WTC11 (cell line): ENCODE results near the gene CACNA1A. TPM values are rescaled to one million over a fixed set of nuclear protein-coding genes. Genes with fewer than 3 reads are reported as not detected.
A peak's percentile ranks its signal among the peaks of the same experiment; 100 is the strongest.

ENCODE experiments used
- ATAC-seq: fragments of 200-7000 bp; cut with Tn5 transposase; 2 replicates; pipeline ENCODE4 v1.10.0; 2021; ENCODE audit warnings: mild to moderate bottlenecking, moderate library complexity
- CTCF ChIA-PET: fragments of 300-600 bp; sonication (Branson Sonifier 250); formaldehyde crosslinking; loops from one replicate; lab custom pipeline; 2021; ENCODE audit warnings: antibody characterized with exemption; lab: Charles Lee
- POLR2A ChIA-PET: fragments of 350-600 bp; sonication (Branson Sonifier 250); formaldehyde crosslinking; loops from one replicate; lab custom pipeline; 2021; ENCODE audit warnings: antibody characterized with exemption; lab: Charles Lee
- DNase-seq: peaks from one replicate; pipeline ENCODE4 v3.0.0; 2021; ENCODE audit warnings: low spot score
- H3K27ac Mint-ChIP-seq: 2 replicates; pipeline ENCODE4 v1.8.0; 2021; ENCODE audit warnings: mixed read lengths
- H3K27me3 Mint-ChIP-seq: 2 replicates; pipeline ENCODE4 v1.8.0; 2021; ENCODE audit warnings: low read depth, mild to moderate bottlenecking, moderate library complexity, mixed read lengths
- H3K36me3 Mint-ChIP-seq: 2 replicates; pipeline ENCODE4 v1.8.0; 2021; ENCODE audit warnings: mixed read lengths
- H3K4me1 Mint-ChIP-seq: 2 replicates; pipeline ENCODE4 v1.8.0; 2022; ENCODE audit warnings: mixed read lengths
- H3K4me3 Mint-ChIP-seq: 2 replicates; pipeline ENCODE4 v1.8.0; 2021; ENCODE audit warnings: mild to moderate bottlenecking, moderate library complexity, mixed read lengths
- H3K9me3 Mint-ChIP-seq: 2 replicates; pipeline ENCODE4 v1.8.0; 2021; ENCODE audit warnings: mixed read lengths
- CREB1 ChIP-seq: sonication (generic); formaldehyde crosslinking; IDR thresholded peaks from 2 replicates; pipeline ENCODE4 v1.8.0; 2023; ENCODE audit warnings: mild to moderate bottlenecking, missing genetic modification reagents
- JUN ChIP-seq: sonication (generic); formaldehyde crosslinking; IDR thresholded peaks from 2 replicates; pipeline ENCODE4 v1.8.0; 2023; ENCODE audit warnings: mild to moderate bottlenecking, missing genetic modification reagents
- RELA ChIP-seq: sonication (generic); formaldehyde crosslinking; IDR thresholded peaks from 2 replicates; pipeline ENCODE4 v1.8.1; 2022; ENCODE audit warnings: missing genetic modification reagents, mild to moderate bottlenecking, borderline replicate concordance
- SP1 ChIP-seq: sonication (generic); formaldehyde crosslinking; conservative IDR thresholded peaks from 2 replicates; pipeline ENCODE4 v1.8.1; 2022; ENCODE audit warnings: missing genetic modification reagents
- TCF7 ChIP-seq: sonication (generic); formaldehyde crosslinking; IDR thresholded peaks from 2 replicates; pipeline ENCODE4 v1.8.0; 2022; ENCODE audit warnings: mild to moderate bottlenecking, low read depth, missing genetic modification reagents, moderate library complexity
- TEAD4 ChIP-seq: sonication (generic); formaldehyde crosslinking; IDR thresholded peaks from 2 replicates; pipeline ENCODE4 v1.8.0; 2022; ENCODE audit warnings: mild to moderate bottlenecking, missing genetic modification reagents
- TP53 ChIP-seq: sonication (generic); formaldehyde crosslinking; IDR thresholded peaks from 2 replicates; pipeline ENCODE4 v1.8.1; 2023; ENCODE audit warnings: mild to moderate bottlenecking, missing genetic modification reagents
- ZNF138 ChIP-seq: sonication (generic); formaldehyde crosslinking; conservative IDR thresholded peaks from 2 replicates; pipeline ENCODE4 v1.8.1; 2022; ENCODE audit warnings: mild to moderate bottlenecking, moderate library complexity, missing genetic modification reagents
- ZNF671 ChIP-seq: fragments of 250-450 bp; sonication (Bioruptor Pico); IDR thresholded peaks from 2 replicates; pipeline ENCODE4 v1.8.0; 2021; ENCODE audit warnings: mild to moderate bottlenecking
- total RNA-seq: library from RNA; stranded (reverse); gene quantifications from 3 replicates; pipeline ENCODE4 v1.2.3, GENCODE V29; 2021
- TF ChIP-seq, protein P1 (sequence below): fragments of 250-450 bp; sonication (Bioruptor Pico); conservative IDR thresholded peaks from 2 replicates; pipeline ENCODE4 v1.9.0; 2021; ENCODE audit warnings: mild to moderate bottlenecking
- TF ChIP-seq, protein P2 (sequence below): sonication (generic); formaldehyde crosslinking; IDR thresholded peaks from 2 replicates; pipeline ENCODE4 v1.8.1; 2023; ENCODE audit warnings: mild to moderate bottlenecking, missing genetic modification reagents, moderate library complexity
- TF ChIP-seq, protein P3 (sequence below): fragments of 250-450 bp; sonication (Bioruptor Pico); IDR thresholded peaks from 2 replicates; pipeline ENCODE4 v1.9.0; 2021; ENCODE audit warnings: mild to moderate bottlenecking
- TF ChIP-seq, protein P4 (sequence below): fragments of 250-450 bp; sonication (Bioruptor Pico); IDR thresholded peaks from 2 replicates; pipeline ENCODE4 v1.8.0; 2021; ENCODE audit warnings: mild to moderate bottlenecking
- TF ChIP-seq, protein P5 (sequence below): sonication (generic); formaldehyde crosslinking; IDR thresholded peaks from 2 replicates; pipeline ENCODE4 v1.8.0; 2022; ENCODE audit warnings: mild to moderate bottlenecking, missing genetic modification reagents
- TF ChIP-seq, protein P6 (sequence below): fragments of 200-600 bp; IDR thresholded peaks from 2 replicates; pipeline ENCODE4 v1.8.0; 2022; ENCODE audit warnings: antibody characterized with exemption

CACNA1A gene
- total RNA-seq, 1 experiment from 2014 or later: 28.9 TPM

DNA sequence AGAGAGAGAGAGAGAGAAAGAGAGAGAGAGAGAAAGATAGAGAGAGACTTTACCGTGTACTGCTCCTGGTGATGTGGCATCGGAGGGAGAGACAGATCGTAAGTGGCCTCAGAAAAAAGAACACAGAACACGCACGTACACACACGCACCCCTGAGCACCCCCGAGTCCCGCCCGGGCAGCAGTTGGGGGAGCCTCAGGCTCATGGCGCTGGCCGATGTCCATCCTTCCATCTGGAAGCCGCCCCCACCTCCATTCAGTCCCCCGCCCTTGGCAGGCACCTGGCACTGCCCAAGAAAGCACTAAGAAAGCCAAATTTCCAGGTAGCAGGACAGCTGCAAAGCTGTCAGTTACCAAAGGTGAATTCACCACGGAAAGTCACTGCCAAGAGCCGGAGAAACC is 239.1 kb downstream of the CACNA1A start:
- TF ChIP-seq ZNF138: no peak
- no peak for TF ChIP-seq ZNF671 (CRISPR knock-in tag)
- TF ChIP-seq, protein P1, sequence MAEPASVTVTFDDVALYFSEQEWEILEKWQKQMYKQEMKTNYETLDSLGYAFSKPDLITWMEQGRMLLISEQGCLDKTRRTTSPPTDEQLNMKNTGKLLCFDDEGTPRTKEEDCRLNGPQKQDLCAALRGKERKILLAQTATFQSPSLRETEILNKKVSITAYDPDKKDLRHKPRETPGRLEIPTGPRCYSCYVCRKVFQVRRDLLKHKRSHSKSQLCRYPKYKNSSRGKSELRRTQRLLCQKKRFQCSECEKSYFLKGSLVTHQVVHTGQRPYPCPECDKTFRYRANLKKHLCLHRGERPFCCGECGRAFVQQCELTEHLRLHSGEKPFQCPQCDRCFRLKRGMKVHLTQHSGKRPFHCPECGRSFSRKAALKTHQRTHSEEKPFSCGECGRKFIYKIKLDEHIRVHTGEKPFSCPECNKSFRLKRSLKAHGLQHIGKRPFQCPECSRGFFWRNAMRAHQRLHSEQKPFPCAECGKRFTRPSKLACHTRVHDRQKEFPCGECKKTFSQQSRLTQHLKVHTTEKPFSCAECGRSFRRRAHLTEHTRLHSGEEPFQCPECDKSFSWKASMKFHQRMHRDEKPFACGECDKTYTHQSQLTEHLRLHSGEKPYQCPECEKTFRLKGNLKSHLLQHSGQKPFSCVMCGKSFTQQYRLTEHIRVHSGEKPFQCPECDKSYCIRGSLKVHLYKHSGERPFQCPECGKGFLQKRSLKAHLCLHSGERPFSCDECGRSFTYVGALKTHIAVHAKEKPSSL (CRISPR knock-in tag): no peak
- no peak for TF ChIP-seq TCF7
- no peak for TF ChIP-seq TEAD4 (CRISPR knock-in tag)
- TF ChIP-seq, protein P2, sequence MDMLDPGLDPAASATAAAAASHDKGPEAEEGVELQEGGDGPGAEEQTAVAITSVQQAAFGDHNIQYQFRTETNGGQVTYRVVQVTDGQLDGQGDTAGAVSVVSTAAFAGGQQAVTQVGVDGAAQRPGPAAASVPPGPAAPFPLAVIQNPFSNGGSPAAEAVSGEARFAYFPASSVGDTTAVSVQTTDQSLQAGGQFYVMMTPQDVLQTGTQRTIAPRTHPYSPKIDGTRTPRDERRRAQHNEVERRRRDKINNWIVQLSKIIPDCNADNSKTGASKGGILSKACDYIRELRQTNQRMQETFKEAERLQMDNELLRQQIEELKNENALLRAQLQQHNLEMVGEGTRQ: no peak
- TF ChIP-seq RELA: no peak
- no peak for TF ChIP-seq JUN
- TF ChIP-seq, protein P3, sequence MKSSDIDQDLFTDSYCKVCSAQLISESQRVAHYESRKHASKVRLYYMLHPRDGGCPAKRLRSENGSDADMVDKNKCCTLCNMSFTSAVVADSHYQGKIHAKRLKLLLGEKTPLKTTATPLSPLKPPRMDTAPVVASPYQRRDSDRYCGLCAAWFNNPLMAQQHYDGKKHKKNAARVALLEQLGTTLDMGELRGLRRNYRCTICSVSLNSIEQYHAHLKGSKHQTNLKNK (CRISPR knock-in tag): no peak
- no peak for TF ChIP-seq SP1
- TF ChIP-seq, protein P4, sequence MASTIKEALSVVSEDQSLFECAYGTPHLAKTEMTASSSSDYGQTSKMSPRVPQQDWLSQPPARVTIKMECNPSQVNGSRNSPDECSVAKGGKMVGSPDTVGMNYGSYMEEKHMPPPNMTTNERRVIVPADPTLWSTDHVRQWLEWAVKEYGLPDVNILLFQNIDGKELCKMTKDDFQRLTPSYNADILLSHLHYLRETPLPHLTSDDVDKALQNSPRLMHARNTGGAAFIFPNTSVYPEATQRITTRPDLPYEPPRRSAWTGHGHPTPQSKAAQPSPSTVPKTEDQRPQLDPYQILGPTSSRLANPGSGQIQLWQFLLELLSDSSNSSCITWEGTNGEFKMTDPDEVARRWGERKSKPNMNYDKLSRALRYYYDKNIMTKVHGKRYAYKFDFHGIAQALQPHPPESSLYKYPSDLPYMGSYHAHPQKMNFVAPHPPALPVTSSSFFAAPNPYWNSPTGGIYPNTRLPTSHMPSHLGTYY (CRISPR knock-in tag): no peak
- TF ChIP-seq, protein P5, sequence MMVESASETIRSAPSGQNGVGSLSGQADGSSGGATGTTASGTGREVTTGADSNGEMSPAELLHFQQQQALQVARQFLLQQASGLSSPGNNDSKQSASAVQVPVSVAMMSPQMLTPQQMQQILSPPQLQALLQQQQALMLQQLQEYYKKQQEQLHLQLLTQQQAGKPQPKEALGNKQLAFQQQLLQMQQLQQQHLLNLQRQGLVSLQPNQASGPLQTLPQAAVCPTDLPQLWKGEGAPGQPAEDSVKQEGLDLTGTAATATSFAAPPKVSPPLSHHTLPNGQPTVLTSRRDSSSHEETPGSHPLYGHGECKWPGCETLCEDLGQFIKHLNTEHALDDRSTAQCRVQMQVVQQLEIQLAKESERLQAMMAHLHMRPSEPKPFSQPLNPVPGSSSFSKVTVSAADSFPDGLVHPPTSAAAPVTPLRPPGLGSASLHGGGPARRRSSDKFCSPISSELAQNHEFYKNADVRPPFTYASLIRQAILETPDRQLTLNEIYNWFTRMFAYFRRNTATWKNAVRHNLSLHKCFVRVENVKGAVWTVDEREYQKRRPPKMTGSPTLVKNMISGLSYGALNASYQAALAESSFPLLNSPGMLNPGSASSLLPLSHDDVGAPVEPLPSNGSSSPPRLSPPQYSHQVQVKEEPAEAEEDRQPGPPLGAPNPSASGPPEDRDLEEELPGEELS (CRISPR knock-in tag): no peak
- TF ChIP-seq CREB1 (CRISPR knock-in tag): no peak
- ATAC-seq (no peak), DNase-seq (no peak)
- Mint-ChIP-seq H3K4me3 (no peak overlapping the region), H3K4me1 (peaks cover 4% of the 10 kb centered on the region; the same call in 1 of the 2 replicates), H3K27ac (no peak overlapping the region), H3K36me3 (peaks cover 29% of the 10 kb centered on the region), H3K9me3 (peaks cover 11% of the 10 kb centered on the region), H3K27me3 (no peaks in the 10 kb centered on the region; the same call in 1 of the 2 replicates)
- ChIA-PET POLR2A (interaction anchor here (1.3 kb wide), 1 partner anchor 97 kb away, joined by 3 read pairs; no protein-coding TSS in a partner anchor), CTCF (interaction anchor here (1.2 to 2.6 kb wide), 2 partner anchors 9 to 72 kb away, joined by 6 to 16 read pairs; no protein-coding TSS in a partner anchor)

DNA sequence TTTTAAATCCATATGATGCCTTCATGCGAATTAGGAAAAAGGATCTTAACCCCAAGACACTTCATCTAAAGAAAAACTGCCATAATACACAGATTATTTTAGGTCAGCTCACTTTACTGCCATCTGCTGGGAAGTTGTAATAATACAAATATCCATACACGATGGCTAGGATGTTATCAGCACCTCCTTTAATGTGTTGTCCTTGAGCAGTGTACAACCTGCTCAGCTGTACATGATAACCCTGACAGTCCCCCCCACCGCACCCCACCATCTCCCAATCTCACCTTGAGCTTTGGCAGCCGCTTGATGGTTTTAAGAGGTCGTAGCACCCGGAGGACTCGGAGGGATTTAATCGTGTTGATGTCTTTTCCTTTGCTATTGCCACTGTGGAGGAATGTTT is 243.8 kb downstream of the CACNA1A start:
- no peaks in the 10 kb centered on the region; the same call in 1 of the 2 replicates for H3K27me3 Mint-ChIP-seq
- H3K4me1 Mint-ChIP-seq: peaks cover 4% of the 10 kb centered on the region; the same call in 1 of the 2 replicates
- no peak for ATAC-seq
- peaks cover under 1% of the 10 kb centered on the region; the same call in 1 of the 2 replicates for H3K9me3 Mint-ChIP-seq
- ChIA-PET POLR2A (no interaction called here), CTCF (interaction anchor here (0.6 to 4.4 kb wide), 10 partner anchors 11 to 600 kb away, joined by 3 to 68 read pairs (median 3); no protein-coding TSS in a partner anchor)
- H3K4me3 Mint-ChIP-seq: no peak overlapping the region
- no peak for DNase-seq
- H3K36me3 Mint-ChIP-seq: peaks cover 19% of the 10 kb centered on the region
- no peak overlapping the region for H3K27ac Mint-ChIP-seq
- TF ChIP-seq, protein P6, sequence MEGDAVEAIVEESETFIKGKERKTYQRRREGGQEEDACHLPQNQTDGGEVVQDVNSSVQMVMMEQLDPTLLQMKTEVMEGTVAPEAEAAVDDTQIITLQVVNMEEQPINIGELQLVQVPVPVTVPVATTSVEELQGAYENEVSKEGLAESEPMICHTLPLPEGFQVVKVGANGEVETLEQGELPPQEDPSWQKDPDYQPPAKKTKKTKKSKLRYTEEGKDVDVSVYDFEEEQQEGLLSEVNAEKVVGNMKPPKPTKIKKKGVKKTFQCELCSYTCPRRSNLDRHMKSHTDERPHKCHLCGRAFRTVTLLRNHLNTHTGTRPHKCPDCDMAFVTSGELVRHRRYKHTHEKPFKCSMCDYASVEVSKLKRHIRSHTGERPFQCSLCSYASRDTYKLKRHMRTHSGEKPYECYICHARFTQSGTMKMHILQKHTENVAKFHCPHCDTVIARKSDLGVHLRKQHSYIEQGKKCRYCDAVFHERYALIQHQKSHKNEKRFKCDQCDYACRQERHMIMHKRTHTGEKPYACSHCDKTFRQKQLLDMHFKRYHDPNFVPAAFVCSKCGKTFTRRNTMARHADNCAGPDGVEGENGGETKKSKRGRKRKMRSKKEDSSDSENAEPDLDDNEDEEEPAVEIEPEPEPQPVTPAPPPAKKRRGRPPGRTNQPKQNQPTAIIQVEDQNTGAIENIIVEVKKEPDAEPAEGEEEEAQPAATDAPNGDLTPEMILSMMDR: peak; percentile 19; the same call in 1 of the 2 replicates
- no peak for TF ChIP-seq TP53 (CRISPR knock-in tag)
